ENCODE results near the gene TREML2. TPM values are rescaled to one million over a fixed set of nuclear protein-coding genes. Genes with fewer than 3 reads are reported as not detected.

TREML2 gene
- total RNA-seq, 1 donor from 2014 or later = 0.61 TPM

DNA sequence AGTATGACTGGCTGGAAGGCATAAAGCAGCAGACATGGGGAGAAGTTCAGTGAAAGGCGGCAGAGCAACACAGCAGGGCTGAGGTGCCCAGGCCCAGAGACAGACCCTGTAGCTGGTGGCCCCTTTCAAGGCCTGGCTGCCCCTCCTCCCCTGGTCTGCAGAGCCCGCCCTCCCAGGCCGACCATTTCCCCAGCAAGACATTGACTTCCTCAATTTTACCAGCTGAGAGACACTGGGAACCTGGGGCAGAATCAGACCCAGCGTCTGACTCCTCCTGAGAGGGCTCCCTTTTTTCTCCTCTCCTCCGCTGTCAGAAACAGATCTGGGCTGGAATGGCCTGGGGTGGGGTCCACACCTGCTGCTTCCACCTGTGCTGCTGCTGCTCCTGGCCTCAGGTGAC is 27.1 kb upstream of the TREML2 start, which contains the start of gene TREML4:
TSS of gene TREML4 (plus strand) at position 254 of the 400 bp plus-strand sequence. CDS start at position 333, 79 bp downstream.
- intact Hi-C loops (cut with DNase I) = no loop called here
- TF ChIP-seq, protein P1, sequence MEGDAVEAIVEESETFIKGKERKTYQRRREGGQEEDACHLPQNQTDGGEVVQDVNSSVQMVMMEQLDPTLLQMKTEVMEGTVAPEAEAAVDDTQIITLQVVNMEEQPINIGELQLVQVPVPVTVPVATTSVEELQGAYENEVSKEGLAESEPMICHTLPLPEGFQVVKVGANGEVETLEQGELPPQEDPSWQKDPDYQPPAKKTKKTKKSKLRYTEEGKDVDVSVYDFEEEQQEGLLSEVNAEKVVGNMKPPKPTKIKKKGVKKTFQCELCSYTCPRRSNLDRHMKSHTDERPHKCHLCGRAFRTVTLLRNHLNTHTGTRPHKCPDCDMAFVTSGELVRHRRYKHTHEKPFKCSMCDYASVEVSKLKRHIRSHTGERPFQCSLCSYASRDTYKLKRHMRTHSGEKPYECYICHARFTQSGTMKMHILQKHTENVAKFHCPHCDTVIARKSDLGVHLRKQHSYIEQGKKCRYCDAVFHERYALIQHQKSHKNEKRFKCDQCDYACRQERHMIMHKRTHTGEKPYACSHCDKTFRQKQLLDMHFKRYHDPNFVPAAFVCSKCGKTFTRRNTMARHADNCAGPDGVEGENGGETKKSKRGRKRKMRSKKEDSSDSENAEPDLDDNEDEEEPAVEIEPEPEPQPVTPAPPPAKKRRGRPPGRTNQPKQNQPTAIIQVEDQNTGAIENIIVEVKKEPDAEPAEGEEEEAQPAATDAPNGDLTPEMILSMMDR (IDR thresholded peaks at IDR 0.05) = no peak
- H3K4me1 ChIP-seq = no peaks in the 10 kb centered on the region
- H3K9me3 ChIP-seq = no peaks in the 10 kb centered on the region
- H3K27ac ChIP-seq = no peak within 1 kb of the TSS
- peaks cover 4% of the 10 kb centered on the region for H3K27me3 ChIP-seq
- DNase-seq (no peak), ATAC-seq (peak; percentile 7)
- H3K4me3 ChIP-seq = no peak within 1 kb of the TSS
- H3K36me3 ChIP-seq = no peaks in the 10 kb centered on the region

DNA sequence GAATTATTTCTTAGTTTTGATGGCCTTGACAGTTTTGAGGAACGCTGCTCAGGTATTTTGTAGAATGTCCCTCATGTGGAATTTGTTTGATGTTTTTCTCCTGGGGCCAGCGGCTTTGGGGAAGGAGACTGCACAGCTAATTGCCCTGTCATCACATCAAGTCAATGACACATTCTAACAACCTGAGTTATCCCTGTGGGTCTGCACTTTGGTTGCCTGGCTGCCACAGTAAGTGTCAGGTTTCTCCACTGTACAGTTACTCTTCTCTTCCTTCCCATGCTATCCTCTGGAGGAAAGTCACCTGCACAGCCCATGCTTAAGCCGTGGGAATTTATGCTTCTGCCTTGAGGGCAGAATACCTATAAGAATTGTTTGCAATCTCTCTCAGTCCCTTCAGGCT is 25.8 kb upstream of the TREML2 start:
- ATAC-seq = no peak
- H3K36me3 ChIP-seq = no peaks in the 10 kb centered on the region
- DNase-seq = no peak
- peaks cover 4% of the 10 kb centered on the region for H3K27me3 ChIP-seq
- intact Hi-C loops (cut with DNase I) = no loop called here
- H3K4me1 ChIP-seq = no peaks in the 10 kb centered on the region
- H3K4me3 ChIP-seq = no peak overlapping the region
- TF ChIP-seq, protein P1 (IDR thresholded peaks at IDR 0.05) = no peak
- H3K27ac ChIP-seq = no peak overlapping the region
- H3K9me3 ChIP-seq = no peaks in the 10 kb centered on the region

DNA sequence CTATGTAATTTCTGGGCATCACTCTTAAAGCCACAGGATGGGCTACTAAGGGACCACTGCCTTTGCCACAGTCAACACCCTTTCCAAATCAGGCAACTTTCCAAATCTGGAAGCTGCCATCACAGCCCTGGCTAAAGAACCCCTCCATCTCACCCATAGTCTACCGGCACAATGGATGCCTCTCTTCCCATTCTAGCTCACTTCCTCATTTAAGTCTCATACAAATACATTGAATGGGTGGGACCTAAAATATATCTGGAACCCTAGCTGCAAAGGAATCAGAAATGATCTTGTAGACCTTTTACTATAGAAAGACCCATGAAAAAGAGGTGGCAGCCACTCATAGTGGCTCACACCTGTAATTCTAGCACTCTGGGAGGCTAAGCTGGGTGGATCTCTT is 23.9 kb upstream of the TREML2 start:
- H3K4me3 ChIP-seq = no peak overlapping the region
- ATAC-seq = no peak
- H3K36me3 ChIP-seq = no peaks in the 10 kb centered on the region
- intact Hi-C loops (cut with DNase I) = no loop called here
- no peaks in the 10 kb centered on the region for H3K4me1 ChIP-seq
- TF ChIP-seq, protein P1 (IDR thresholded peaks at IDR 0.05) = no peak
- H3K27me3 ChIP-seq = peaks cover 4% of the 10 kb centered on the region
- H3K9me3 ChIP-seq = no peaks in the 10 kb centered on the region
- H3K27ac ChIP-seq = no peak overlapping the region
- no peak for DNase-seq

DNA sequence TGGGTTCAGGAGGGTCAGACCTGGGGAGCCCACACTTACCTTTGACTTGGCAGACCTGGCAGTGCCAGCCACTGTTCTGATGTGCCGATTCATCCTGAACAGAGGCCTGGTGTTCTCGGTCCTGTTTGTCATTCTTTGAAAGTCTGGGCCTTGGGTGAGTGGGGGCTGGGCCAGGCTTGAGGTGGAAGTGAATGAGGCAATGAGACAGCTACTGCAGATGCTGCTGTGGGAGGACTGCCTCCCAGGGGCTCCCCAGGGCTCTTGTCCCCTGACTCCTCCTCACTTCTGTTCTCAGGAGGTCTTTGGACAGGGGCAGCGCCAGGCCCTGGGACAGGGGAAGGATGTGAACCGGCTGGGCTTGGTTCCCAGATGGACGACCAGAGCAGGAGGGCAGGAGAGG is 21.6 kb upstream of the TREML2 start:
- no peak for DNase-seq
- no peaks in the 10 kb centered on the region for H3K36me3 ChIP-seq
- no peaks in the 10 kb centered on the region for H3K4me1 ChIP-seq
- H3K27me3 ChIP-seq = peaks cover 4% of the 10 kb centered on the region
- TF ChIP-seq, protein P1 (IDR thresholded peaks at IDR 0.05) = no peak
- H3K4me3 ChIP-seq = no peak overlapping the region
- peak; percentile 47 for ATAC-seq
- no peak overlapping the region for H3K27ac ChIP-seq
- intact Hi-C loops (cut with DNase I) = no loop called here
- no peaks in the 10 kb centered on the region for H3K9me3 ChIP-seq

DNA sequence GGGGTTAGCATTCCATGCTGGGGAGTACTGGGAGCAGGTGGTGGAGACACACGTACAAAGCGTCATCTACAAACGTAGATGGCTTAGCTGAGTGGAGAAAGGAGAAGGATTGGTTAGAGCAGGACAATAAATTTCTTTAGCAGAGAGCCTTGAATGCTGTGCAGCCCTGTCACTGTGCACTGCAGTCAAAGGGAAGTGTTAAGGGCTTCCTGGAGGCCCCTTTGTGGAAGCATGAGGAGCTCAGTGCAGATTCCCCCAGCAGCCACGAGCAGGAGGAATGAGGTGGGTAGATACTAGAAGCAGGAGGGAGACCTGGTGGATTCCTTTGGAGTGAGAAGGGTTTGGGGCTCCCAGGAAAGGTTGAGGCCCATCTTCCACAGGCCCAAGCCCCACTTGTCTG is 21.1 kb upstream of the TREML2 start:
- H3K36me3 ChIP-seq = no peaks in the 10 kb centered on the region
- intact Hi-C loops (cut with DNase I) = no loop called here
- DNase-seq (no peak), ATAC-seq (no peak)
- peaks cover 4% of the 10 kb centered on the region for H3K27me3 ChIP-seq
- H3K9me3 ChIP-seq = no peaks in the 10 kb centered on the region
- no peaks in the 10 kb centered on the region for H3K4me1 ChIP-seq
- no peak overlapping the region for H3K27ac ChIP-seq
- no peak overlapping the region for H3K4me3 ChIP-seq
- TF ChIP-seq, protein P1 (IDR thresholded peaks at IDR 0.05) = no peak

DNA sequence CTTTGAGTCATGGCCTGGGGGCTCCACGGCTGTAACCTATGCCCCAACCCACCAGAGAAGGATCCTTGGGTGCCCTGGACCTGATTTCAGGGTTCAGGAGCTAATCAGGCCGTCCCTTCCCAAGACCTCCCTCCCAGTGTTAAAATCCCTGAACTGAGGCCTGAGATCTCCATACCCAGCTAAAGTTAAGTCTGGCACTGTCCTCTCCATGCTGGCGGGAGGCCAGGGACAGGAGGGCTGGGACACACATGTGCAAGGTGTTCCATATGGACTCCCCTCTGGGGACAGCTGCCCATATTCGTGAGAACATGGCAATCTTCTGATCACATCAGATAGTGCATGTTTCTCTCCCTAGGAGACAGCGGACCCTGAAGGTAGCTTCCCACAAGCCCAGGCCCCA is 15.7 kb upstream of the TREML2 start:
- H3K36me3 ChIP-seq = no peaks in the 10 kb centered on the region
- no peak for DNase-seq
- no peak for ATAC-seq
- TF ChIP-seq, protein P1 (IDR thresholded peaks at IDR 0.05) = no peak
- H3K9me3 ChIP-seq = no peaks in the 10 kb centered on the region
- intact Hi-C loops (cut with DNase I) = no loop called here
- H3K4me3 ChIP-seq = no peak overlapping the region
- H3K27me3 ChIP-seq = no peaks in the 10 kb centered on the region
- H3K27ac ChIP-seq = no peak overlapping the region
- no peaks in the 10 kb centered on the region for H3K4me1 ChIP-seq

Measured in upper lobe of right lung (tissue), 1 donor.